GM20000 (cell line): ENCODE measurements around the gene SLC38A10.

Experiments
- DNase-seq: peaks from one replicate; pipeline ENCODE4 v3.0.0; 2012; ENCODE audit warnings: low spot score
- TF ChIP-seq, protein P1 (sequence below): IDR thresholded peaks from 2 replicates; pipeline ENCODE4 v1.5.1; 2012; ENCODE audit warnings: mild to moderate bottlenecking, control low read depth; ENCODE audit errors: extremely low read depth, missing control alignments

SLC38A10 gene

DNA sequence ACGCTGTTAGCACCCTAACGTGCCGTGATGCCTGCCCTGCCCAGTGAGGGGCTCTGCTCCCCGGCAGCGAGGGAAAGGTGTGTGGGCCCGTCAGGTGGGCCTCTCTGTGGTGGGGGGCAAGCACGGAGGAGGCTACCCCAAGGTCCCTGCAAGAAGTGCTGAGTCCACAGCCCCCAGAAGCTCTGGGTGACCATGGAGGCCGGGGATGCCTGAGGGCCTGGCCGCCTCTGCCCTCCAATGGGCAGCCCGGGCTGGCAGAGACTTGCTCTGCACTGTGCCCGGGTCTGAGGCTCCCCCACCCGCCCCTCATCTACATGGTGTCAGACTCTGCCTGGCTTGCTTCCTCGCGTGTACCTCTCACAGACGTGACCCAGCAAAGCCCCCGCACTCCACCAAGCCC, 12.2 kb downstream of the SLC38A10 start:
- no peak for DNase-seq
- TF ChIP-seq, protein P1, sequence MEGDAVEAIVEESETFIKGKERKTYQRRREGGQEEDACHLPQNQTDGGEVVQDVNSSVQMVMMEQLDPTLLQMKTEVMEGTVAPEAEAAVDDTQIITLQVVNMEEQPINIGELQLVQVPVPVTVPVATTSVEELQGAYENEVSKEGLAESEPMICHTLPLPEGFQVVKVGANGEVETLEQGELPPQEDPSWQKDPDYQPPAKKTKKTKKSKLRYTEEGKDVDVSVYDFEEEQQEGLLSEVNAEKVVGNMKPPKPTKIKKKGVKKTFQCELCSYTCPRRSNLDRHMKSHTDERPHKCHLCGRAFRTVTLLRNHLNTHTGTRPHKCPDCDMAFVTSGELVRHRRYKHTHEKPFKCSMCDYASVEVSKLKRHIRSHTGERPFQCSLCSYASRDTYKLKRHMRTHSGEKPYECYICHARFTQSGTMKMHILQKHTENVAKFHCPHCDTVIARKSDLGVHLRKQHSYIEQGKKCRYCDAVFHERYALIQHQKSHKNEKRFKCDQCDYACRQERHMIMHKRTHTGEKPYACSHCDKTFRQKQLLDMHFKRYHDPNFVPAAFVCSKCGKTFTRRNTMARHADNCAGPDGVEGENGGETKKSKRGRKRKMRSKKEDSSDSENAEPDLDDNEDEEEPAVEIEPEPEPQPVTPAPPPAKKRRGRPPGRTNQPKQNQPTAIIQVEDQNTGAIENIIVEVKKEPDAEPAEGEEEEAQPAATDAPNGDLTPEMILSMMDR: no peak

- DNase-seq: no peak
- TF ChIP-seq, protein P1: no peak
Observed at GRCh38 chr17:81282141-81282540, 13.0 kb downstream of the SLC38A10 start.

DNA sequence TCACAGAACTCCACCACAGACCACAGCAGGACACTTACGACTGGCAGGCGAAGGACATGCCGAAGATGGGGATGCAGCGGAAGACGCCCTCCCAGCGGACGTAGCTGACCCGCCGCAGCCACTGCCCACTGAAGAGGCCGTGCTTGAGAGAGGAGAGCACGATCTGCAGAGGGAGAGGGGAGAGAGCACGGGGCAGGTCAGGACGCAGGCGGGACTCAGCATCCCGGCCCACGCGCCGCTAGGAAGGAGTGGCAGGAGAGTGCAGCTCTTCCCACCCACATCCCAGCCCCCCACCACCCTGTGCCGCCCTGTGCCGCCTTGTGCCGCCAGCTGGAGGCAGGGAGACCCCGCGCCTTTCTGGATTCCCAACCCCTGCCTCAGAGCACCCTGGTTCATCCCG, 14.5 kb downstream of the SLC38A10 start:
- TF ChIP-seq, protein P1: no peak
- no peak for DNase-seq

- no peak for DNase-seq
- TF ChIP-seq, protein P1: no peak
Observed at GRCh38 chr17:81279278-81280275, 15.5 kb downstream of the SLC38A10 start.

- DNase-seq: no peak
- TF ChIP-seq, protein P1: no peak
Observed at GRCh38 chr17:81278831-81279230, 16.3 kb downstream of the SLC38A10 start.

GRCh38 chr17:81277946-81278693, 17.0 kb downstream of the SLC38A10 start:
- DNase-seq: no peak
- TF ChIP-seq, protein P1: no peak

GRCh38 chr17:81277421-81277820, 17.7 kb downstream of the SLC38A10 start:
- DNase-seq: no peak
- TF ChIP-seq, protein P1: no peak
